B cell (primary cell): Measurements from ENCODE around the gene SLC9A9. TPM values are rescaled to one million over a fixed set of nuclear protein-coding genes. Genes with fewer than 3 reads are reported as not detected.

ENCODE experiments used
- ATAC-seq: fragments of 200-7000 bp; cut with Tn5 transposase; one replicate; pipeline ENCODE4 v1.10.0; 2021; ENCODE audit warnings: low read depth, mild to moderate bottlenecking, moderate number of reproducible peaks, moderate library complexity
- CTCF ChIA-PET: fragments of 350-600 bp; sonication (Branson Sonifier 250); formaldehyde crosslinking; loops from one replicate; lab custom pipeline; 2021; ENCODE audit warnings: antibody characterized with exemption, inconsistent platforms; lab: Charles Lee
- POLR2A ChIA-PET: fragments of 350-600 bp; sonication (Branson Sonifier 250); formaldehyde crosslinking; loops from one replicate; lab custom pipeline; 2021; ENCODE audit warnings: antibody characterized with exemption; lab: Charles Lee
- DNase-seq: peaks from one replicate; pipeline ENCODE4 v3.0.0; 2013
- H2AFZ ChIP-seq: 2 replicates; pipeline ENCODE4 v1.6.1; 2012; ENCODE audit warnings: mild to moderate bottlenecking, low read depth, low read length; ENCODE audit not compliant: insufficient read depth, poor library complexity, severe bottlenecking
- H3K27ac ChIP-seq, 2 donors: 1 replicate in 1 of 2; 2 replicates in 1 of 2; pipeline ENCODE4 v1.5.1; 2012 to 2013; ENCODE audit warnings: low read length in 2 of 2, mild to moderate bottlenecking in 2 of 2, moderate library complexity in 1 of 2
- H3K27me3 ChIP-seq, 4 experiments: fragments of 200-600 bp in 1 of 4; sonication (generic) in 1 of 4; replicated peaks in 1 of 4; 1 replicate in 2 of 4; 2 replicates in 2 of 4; pipeline versions ENCODE4 v1.6.1 to v1.7.0; 2013 to 2016; ENCODE audit warnings: low read length in 3 of 4, mild to moderate bottlenecking in 2 of 4, mixed read lengths in 1 of 4, moderate library complexity in 1 of 4; ENCODE audit not compliant: insufficient read depth in 4 of 4, control insufficient read depth in 3 of 4; ENCODE audit errors: control extremely low read depth in 1 of 4
- H3K36me3 ChIP-seq, 2 experiments: replicated peaks in 1 of 2; 1 replicate in 1 of 2; 2 replicates in 1 of 2; pipeline versions ENCODE4 v1.6.1 to v1.7.1; 2013; ENCODE audit warnings: low read length in 1 of 2; ENCODE audit not compliant: insufficient read depth in 2 of 2, control insufficient read depth in 1 of 2; ENCODE audit errors: control extremely low read depth in 1 of 2, extremely low read depth in 1 of 2
- H3K4me1 ChIP-seq, 2 donors: fragments of 200-600 bp in 1 of 2; sonication (generic) in 1 of 2; 1 replicate in 1 of 2; 2 replicates in 1 of 2; pipeline versions ENCODE4 v1.5.1 to v1.6.1; 2013 to 2017; ENCODE audit warnings: low read length in 2 of 2; ENCODE audit not compliant: control insufficient read depth in 2 of 2, insufficient read depth in 2 of 2
- H3K4me2 ChIP-seq: replicated peaks from 2 replicates; pipeline ENCODE3; 2012; ENCODE audit warnings: mild to moderate bottlenecking, low read depth, low read length; ENCODE audit not compliant: poor library complexity, severe bottlenecking
- H3K4me3 ChIP-seq, 5 experiments: fragments of 200-600 bp in 1 of 5; sonication (generic) in 1 of 5; 1 replicate in 3 of 5; 2 replicates in 2 of 5; pipeline versions ENCODE4 v1.5.1 to v1.7.0; 2011 to 2016; ENCODE audit warnings: low read length in 4 of 5, mild to moderate bottlenecking in 4 of 5, low read depth in 2 of 5, control low read depth in 1 of 5, moderate library complexity in 1 of 5; ENCODE audit not compliant: insufficient read depth in 1 of 5; ENCODE audit errors: control extremely low read depth in 1 of 5, extremely low read depth in 1 of 5
- H3K79me2 ChIP-seq: fragments of 200-600 bp; sonication (generic); one replicate; pipeline ENCODE4 v1.6.0; 2016; ENCODE audit warnings: low read length; ENCODE audit not compliant: control insufficient read depth, insufficient read depth
- H3K9ac ChIP-seq: fragments of 200-600 bp; sonication (generic); 2 replicates; pipeline ENCODE4 v1.6.1; 2017; ENCODE audit warnings: mild to moderate bottlenecking, low read length, moderate library complexity
- H3K9me3 ChIP-seq, 3 donors: one replicate each; pipeline versions ENCODE4 v1.6.1 to v1.7.1; 2013; ENCODE audit warnings: low read length in 2 of 3; ENCODE audit not compliant: control insufficient read depth in 2 of 3, insufficient read depth in 1 of 3; ENCODE audit errors: control extremely low read depth in 1 of 3
- H4K20me1 ChIP-seq: 2 replicates; pipeline ENCODE4 v1.6.0; 2012; ENCODE audit warnings: mild to moderate bottlenecking, low read length; ENCODE audit not compliant: insufficient read depth, control insufficient read depth, poor library complexity, severe bottlenecking
- H3K27ac Mint-ChIP-seq: one replicate; pipeline ENCODE4 v1.8.0; 2021; ENCODE audit warnings: mixed read lengths
- H3K27me3 Mint-ChIP-seq: one replicate; pipeline ENCODE4 v1.8.0; 2021; ENCODE audit warnings: mixed read lengths
- H3K4me1 Mint-ChIP-seq: one replicate; pipeline ENCODE4 v1.8.0; 2021; ENCODE audit warnings: mixed read lengths
- H3K4me3 Mint-ChIP-seq: one replicate; pipeline ENCODE4 v1.8.0; 2021; ENCODE audit warnings: mixed read lengths
- H3K9me3 Mint-ChIP-seq: one replicate; pipeline ENCODE4 v1.8.0; 2022; ENCODE audit warnings: mixed read lengths; ENCODE audit not compliant: insufficient read depth
- EZH2 ChIP-seq: IDR thresholded peaks from 2 replicates; pipeline ENCODE4 v1.6.1; 2012; ENCODE audit warnings: borderline replicate concordance, low read depth, mild to moderate bottlenecking, moderate library complexity, low read length; ENCODE audit not compliant: insufficient read depth, poor library complexity, severe bottlenecking
- WGBS: methylation state at CpG from one replicate; pipeline ENCODE4 v1.1.5; 2013; ENCODE audit warnings: missing lambda C conversion rate; ENCODE audit not compliant: insufficient coverage; 5-methylcytosine and 5-hydroxymethylcytosine counted together
- intact Hi-C: fragments of 100-400 bp; cut with micrococcal nuclease; formaldehyde crosslinking; loops from one replicate; pipeline ENCODE4 v1.10.0; 2022
- polyA plus RNA-seq: library from polyadenylated mRNA; depleted of rRNA; stranded (reverse); fragments of >200 nt; gene quantifications from 2 replicates; pipeline ENCODE4 v1.2.3, GENCODE V29; 2012
- total RNA-seq, 2 donors: library from RNA; stranded (reverse); fragments of 120-200 nt in 1 of 2; gene quantifications; 1 replicate in 1 of 2; 2 replicates in 1 of 2; pipeline versions ENCODE4 v1.2.3 to v1.2.4, GENCODE V29; 2013 to 2022
- TF ChIP-seq, protein P1 (sequence below): fragments of 200-600 bp; IDR thresholded peaks from one replicate; pipeline ENCODE4 v1.8.0; 2022; ENCODE audit warnings: antibody characterized with exemption, mild to moderate bottlenecking

The SLC9A9 gene
- total and polyA plus RNA-seq, 2 donors (not counting 1 experiment from before 2014, with no cell fraction given) = 7.7 to 17.3 TPM

DNA sequence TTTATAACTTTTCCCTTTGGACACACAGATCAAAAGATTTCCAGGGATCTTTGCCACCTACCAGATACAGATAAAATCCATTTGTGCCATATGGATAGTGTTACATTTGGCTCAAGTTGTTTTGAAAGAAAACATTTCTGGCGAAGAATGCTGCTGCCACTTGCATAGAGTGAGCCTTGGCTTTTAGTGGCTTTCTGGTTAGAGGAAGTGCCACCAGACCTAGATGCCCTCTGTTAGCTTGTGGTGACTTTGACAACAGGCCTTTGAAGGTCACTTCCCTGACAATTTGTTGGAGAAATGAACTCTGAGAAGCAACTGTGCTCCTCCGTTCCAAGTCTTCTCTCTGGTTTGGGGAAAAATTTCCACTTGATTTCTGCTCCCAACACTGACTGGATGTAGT is 570.7 kb downstream of the SLC9A9 start:
- Mint-ChIP-seq H3K9me3 (peaks cover 2% of the 10 kb centered on the region), H3K4me1 (peaks cover 11% of the 10 kb centered on the region), H3K27me3 (no peaks in the 10 kb centered on the region), H3K27ac (no peak overlapping the region), H3K4me3 (no peak overlapping the region)
- H3K9ac ChIP-seq = no peak overlapping the region
- intact Hi-C loops = no loop called here
- no peaks in the 10 kb centered on the region for H3K27me3 ChIP-seq
- ChIA-PET POLR2A (no interaction called here), CTCF (no interaction called here)
- no peaks in the 10 kb centered on the region for H3K79me2 ChIP-seq
- DNase-seq = no peak
- H4K20me1 ChIP-seq = no peaks in the 10 kb centered on the region
- no peak for ATAC-seq
- no peaks in the 10 kb centered on the region for H3K36me3 ChIP-seq
- no peaks in the 10 kb centered on the region for H3K4me1 ChIP-seq
- H3K4me3 ChIP-seq = no peak overlapping the region
- TF ChIP-seq, protein P1, sequence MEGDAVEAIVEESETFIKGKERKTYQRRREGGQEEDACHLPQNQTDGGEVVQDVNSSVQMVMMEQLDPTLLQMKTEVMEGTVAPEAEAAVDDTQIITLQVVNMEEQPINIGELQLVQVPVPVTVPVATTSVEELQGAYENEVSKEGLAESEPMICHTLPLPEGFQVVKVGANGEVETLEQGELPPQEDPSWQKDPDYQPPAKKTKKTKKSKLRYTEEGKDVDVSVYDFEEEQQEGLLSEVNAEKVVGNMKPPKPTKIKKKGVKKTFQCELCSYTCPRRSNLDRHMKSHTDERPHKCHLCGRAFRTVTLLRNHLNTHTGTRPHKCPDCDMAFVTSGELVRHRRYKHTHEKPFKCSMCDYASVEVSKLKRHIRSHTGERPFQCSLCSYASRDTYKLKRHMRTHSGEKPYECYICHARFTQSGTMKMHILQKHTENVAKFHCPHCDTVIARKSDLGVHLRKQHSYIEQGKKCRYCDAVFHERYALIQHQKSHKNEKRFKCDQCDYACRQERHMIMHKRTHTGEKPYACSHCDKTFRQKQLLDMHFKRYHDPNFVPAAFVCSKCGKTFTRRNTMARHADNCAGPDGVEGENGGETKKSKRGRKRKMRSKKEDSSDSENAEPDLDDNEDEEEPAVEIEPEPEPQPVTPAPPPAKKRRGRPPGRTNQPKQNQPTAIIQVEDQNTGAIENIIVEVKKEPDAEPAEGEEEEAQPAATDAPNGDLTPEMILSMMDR = no peak
- no peak for TF ChIP-seq EZH2
- H2AFZ ChIP-seq = no peak overlapping the region
- H3K27ac ChIP-seq = no peak overlapping the region
- WGBS = 100% methylated on average over 1 of the region's 2 CpGs
- no peak overlapping the region for H3K4me2 ChIP-seq
- peaks cover 0 to 8% (median 2%) of the 10 kb centered on the region in 3 donors for H3K9me3 ChIP-seq

DNA sequence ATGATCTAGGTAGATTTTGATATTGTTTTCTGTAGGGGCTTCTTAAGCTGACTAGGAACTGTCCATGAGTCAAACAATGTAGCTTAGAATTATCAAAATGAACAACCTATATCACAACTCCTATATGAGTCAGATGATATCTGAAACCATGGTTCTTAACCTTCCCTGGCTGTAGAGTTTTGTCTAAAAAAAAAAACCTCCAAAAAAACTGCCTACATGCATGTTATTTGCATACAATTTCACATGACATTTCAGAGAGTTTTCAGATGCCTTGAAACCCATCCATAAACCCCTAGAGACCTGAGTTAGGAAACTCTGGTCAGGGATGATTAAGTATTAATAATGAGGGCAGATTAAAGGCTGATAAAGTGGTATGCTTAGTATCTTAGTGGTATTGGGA is 571.7 kb downstream of the SLC9A9 start:
- H3K9me3 ChIP-seq = peaks cover 0 to 8% (median 2%) of the 10 kb centered on the region in 3 donors
- H3K4me1 ChIP-seq = no peaks in the 10 kb centered on the region
- H3K79me2 ChIP-seq = no peaks in the 10 kb centered on the region
- DNase-seq (no peak), ATAC-seq (no peak)
- H4K20me1 ChIP-seq = no peaks in the 10 kb centered on the region
- peaks cover 11% of the 10 kb centered on the region for H3K4me1 Mint-ChIP-seq
- no peaks in the 10 kb centered on the region for H3K36me3 ChIP-seq
- ChIA-PET POLR2A (no interaction called here), CTCF (no interaction called here)
- H3K4me3 Mint-ChIP-seq = no peak overlapping the region
- no peak overlapping the region for H3K9ac ChIP-seq
- H3K4me3 ChIP-seq = no peak overlapping the region
- TF ChIP-seq, protein P1 = no peak
- no peak for TF ChIP-seq EZH2
- no peak overlapping the region for H3K27ac ChIP-seq
- peaks cover 2% of the 10 kb centered on the region for H3K9me3 Mint-ChIP-seq
- intact Hi-C loops = no loop called here
- H3K27me3 Mint-ChIP-seq = no peaks in the 10 kb centered on the region
- H3K4me2 ChIP-seq = no peak overlapping the region
- H2AFZ ChIP-seq = no peak overlapping the region
- no peaks in the 10 kb centered on the region for H3K27me3 ChIP-seq
- no peak overlapping the region for H3K27ac Mint-ChIP-seq
